Neural progenitor cell (in vitro differentiated cells): ENCODE results near the gene KDELR1. TPM values are rescaled to one million over a fixed set of nuclear protein-coding genes. Genes with fewer than 3 reads are reported as not detected.

Experiments
- DNase-seq: peaks from one replicate; pipeline ENCODE4 v3.0.0-alpha.2; 2016; ENCODE audit warnings: low spot score
- H2AFZ ChIP-seq: fragments of 200-600 bp; sonication (generic); replicated peaks from 2 replicates; pipeline ENCODE4 v1.6.1; 2016; ENCODE audit warnings: antibody characterized with exemption
- H3F3A ChIP-seq: fragments of 200-600 bp; sonication (generic); 2 replicates; pipeline ENCODE4 v1.6.1; 2016; ENCODE audit warnings: antibody characterized with exemption, low read depth
- H3K27ac ChIP-seq: fragments of 200-600 bp; sonication (generic); 2 replicates; pipeline ENCODE4 v1.5.1; 2016; ENCODE audit warnings: mild to moderate bottlenecking
- H3K27me3 ChIP-seq: fragments of 200-600 bp; sonication (generic); 2 replicates; pipeline ENCODE4 v1.6.1; 2016; ENCODE audit warnings: mild to moderate bottlenecking, moderate library complexity
- H3K36me3 ChIP-seq: fragments of 200-600 bp; sonication (generic); 2 replicates; pipeline ENCODE4 v1.5.1; 2016
- H3K4me1 ChIP-seq: fragments of 200-600 bp; sonication (generic); 2 replicates; pipeline ENCODE4 v1.6.1; 2016; ENCODE audit warnings: mixed run types
- H3K4me2 ChIP-seq: fragments of 200-600 bp; sonication (generic); 2 replicates; pipeline ENCODE4 v1.6.1; 2016
- H3K4me3 ChIP-seq: fragments of 200-600 bp; sonication (generic); 2 replicates; pipeline ENCODE4 v1.5.1; 2016
- H3K79me2 ChIP-seq: fragments of 200-600 bp; sonication (generic); 2 replicates; pipeline ENCODE4 v1.6.1; 2016; ENCODE audit warnings: low read depth
- H3K9ac ChIP-seq: fragments of 200-600 bp; sonication (generic); 2 replicates; pipeline ENCODE4 v1.6.1; 2016
- H3K9me3 ChIP-seq: fragments of 200-600 bp; sonication (generic); 2 replicates; pipeline ENCODE4 v1.5.1; 2016; ENCODE audit warnings: low read depth
- H4K20me1 ChIP-seq: fragments of 200-600 bp; sonication (generic); 2 replicates; pipeline ENCODE4 v1.6.1; 2016; ENCODE audit warnings: low read depth
- H3K27ac Mint-ChIP-seq: 3 replicates; pipeline ENCODE4 v1.8.0; 2021; ENCODE audit warnings: mixed read lengths
- H3K27me3 Mint-ChIP-seq: 2 replicates; pipeline ENCODE4 v1.8.0; 2022; ENCODE audit warnings: low read depth, mild to moderate bottlenecking, inconsistent platforms, moderate library complexity, mixed read lengths; ENCODE audit not compliant: insufficient read depth
- H3K36me3 Mint-ChIP-seq: 3 replicates; pipeline ENCODE4 v1.8.0; 2021; ENCODE audit warnings: mixed read lengths
- H3K4me1 Mint-ChIP-seq: 3 replicates; pipeline ENCODE4 v1.8.0; 2021; ENCODE audit warnings: mixed read lengths
- H3K4me3 Mint-ChIP-seq: 3 replicates; pipeline ENCODE4 v1.8.0; 2021; ENCODE audit warnings: mild to moderate bottlenecking, moderate library complexity, mixed read lengths
- H3K9me3 Mint-ChIP-seq: 3 replicates; pipeline ENCODE4 v1.8.0; 2020; ENCODE audit warnings: mixed read lengths
- CTCF ChIP-seq: fragments of 200-600 bp; sonication (generic); IDR thresholded peaks from 2 replicates; pipeline ENCODE4 v1.5.1; 2017; ENCODE audit warnings: antibody characterized with exemption, mild to moderate bottlenecking
- EZH2 ChIP-seq: fragments of 200-600 bp; sonication (generic); IDR thresholded peaks from 2 replicates; pipeline ENCODE4 v1.6.1; 2017; ENCODE audit warnings: antibody characterized with exemption, mild to moderate bottlenecking, moderate library complexity
- EZH2phosphoT487 ChIP-seq: fragments of 200-600 bp; sonication (generic); IDR thresholded peaks from 2 replicates; pipeline ENCODE4 v1.6.1; 2017; ENCODE audit warnings: antibody characterized with exemption
- total RNA-seq: library from RNA; depleted of rRNA; stranded (reverse); fragments of >200 nt; gene quantifications from 2 replicates; pipeline ENCODE4 v1.2.3, GENCODE V29; 2015; ENCODE audit warnings: low replicate concordance

The KDELR1 gene
- total RNA-seq, 1 donor from 2014 or later: 106 TPM

- Mint-ChIP-seq H3K36me3 (peaks cover 9% of the 10 kb centered on the region), H3K9me3 (no peaks in the 10 kb centered on the region), H3K27me3 (peaks cover 15% of the 10 kb centered on the region), H3K4me3 (peak overlapping the region; percentile 92), H3K4me1 (peaks cover 19% of the 10 kb centered on the region), H3K27ac (peak overlapping the region; percentile 94)
- H3K36me3 ChIP-seq: no peaks in the 10 kb centered on the region
- H3F3A ChIP-seq: peaks cover 12% of the 10 kb centered on the region
- peak overlapping the region; percentile 96 for H3K4me3 ChIP-seq
- H3K9me3 ChIP-seq: no peaks in the 10 kb centered on the region
- H3K9ac ChIP-seq: peak overlapping the region; percentile 93
- H3K4me2 ChIP-seq: peak overlapping the region; percentile 89
- peaks cover 23% of the 10 kb centered on the region for H3K79me2 ChIP-seq
- peak; percentile 83 for DNase-seq
- H3K27me3 ChIP-seq: peaks cover 34% of the 10 kb centered on the region
- peaks cover 11% of the 10 kb centered on the region for H3K4me1 ChIP-seq
- peak overlapping the region; percentile 42 for H3K27ac ChIP-seq
- H2AFZ ChIP-seq: peak overlapping the region; percentile 71
- TF ChIP-seq EZH2: no peak
- peak; percentile 61 for TF ChIP-seq CTCF
- no peak for TF ChIP-seq EZH2phosphoT487
- H4K20me1 ChIP-seq: peaks cover 10% of the 10 kb centered on the region
Measured at GRCh38 chr19:48390188-48391099, 907 bp downstream of the KDELR1 start.

GRCh38 chr19:48386981-48387380 lies 4.4 kb downstream of the KDELR1 start:
- peaks cover 23% of the 10 kb centered on the region for H3K79me2 ChIP-seq
- H3F3A ChIP-seq: no peaks in the 10 kb centered on the region
- Mint-ChIP-seq H3K4me3 (no peak overlapping the region), H3K36me3 (peaks cover 25% of the 10 kb centered on the region), H3K27me3 (peaks cover 5% of the 10 kb centered on the region), H3K4me1 (peaks cover 3% of the 10 kb centered on the region), H3K27ac (no peak overlapping the region), H3K9me3 (no peaks in the 10 kb centered on the region)
- H3K36me3 ChIP-seq: no peaks in the 10 kb centered on the region
- H3K4me2 ChIP-seq: no peak overlapping the region
- H2AFZ ChIP-seq: no peak overlapping the region
- no peak for DNase-seq
- no peaks in the 10 kb centered on the region for H3K4me1 ChIP-seq
- no peaks in the 10 kb centered on the region for H3K9me3 ChIP-seq
- H4K20me1 ChIP-seq: peaks cover 16% of the 10 kb centered on the region
- no peak overlapping the region for H3K27ac ChIP-seq
- H3K4me3 ChIP-seq: no peak overlapping the region
- no peak for TF ChIP-seq EZH2
- no peak for TF ChIP-seq CTCF
- no peaks in the 10 kb centered on the region for H3K27me3 ChIP-seq
- no peak overlapping the region for H3K9ac ChIP-seq

GRCh38 chr19:48385461-48386087 lies 5.8 kb downstream of the KDELR1 start:
- no peak overlapping the region for H3K27ac ChIP-seq
- Mint-ChIP-seq H3K9me3 (no peaks in the 10 kb centered on the region), H3K27me3 (peaks cover 2% of the 10 kb centered on the region), H3K27ac (no peak overlapping the region), H3K4me1 (no peaks in the 10 kb centered on the region), H3K36me3 (peaks cover 28% of the 10 kb centered on the region), H3K4me3 (no peak overlapping the region)
- no peaks in the 10 kb centered on the region for H3K36me3 ChIP-seq
- H3K9me3 ChIP-seq: no peaks in the 10 kb centered on the region
- H3K9ac ChIP-seq: no peak overlapping the region
- no peaks in the 10 kb centered on the region for H3K27me3 ChIP-seq
- H4K20me1 ChIP-seq: peaks cover 16% of the 10 kb centered on the region
- peaks cover 9% of the 10 kb centered on the region for H3F3A ChIP-seq
- H3K4me2 ChIP-seq: no peak overlapping the region
- H3K4me3 ChIP-seq: no peak overlapping the region
- TF ChIP-seq CTCF (no peak), EZH2 (no peak), EZH2phosphoT487 (no peak)
- no peak for DNase-seq
- peaks cover 16% of the 10 kb centered on the region for H3K79me2 ChIP-seq
- no peaks in the 10 kb centered on the region for H3K4me1 ChIP-seq
- H2AFZ ChIP-seq: no peak overlapping the region
